NCI-H2196 treated with DMSO at 0.1 percent for 48 hours (cell line): Measurements from ENCODE around the gene PACRG.
"Not testable (repeated sequence)": the region's sequence is repeated elsewhere in the genome, so short reads cannot be mapped to it uniquely, and the experiment has no call there.

Source experiments
- DNase-seq: peaks from one replicate; lab custom pipeline; 2025; ENCODE audit not compliant: unreplicated experiment; lab: John Stamatoyannopoulos, UW

PACRG gene

DNA sequence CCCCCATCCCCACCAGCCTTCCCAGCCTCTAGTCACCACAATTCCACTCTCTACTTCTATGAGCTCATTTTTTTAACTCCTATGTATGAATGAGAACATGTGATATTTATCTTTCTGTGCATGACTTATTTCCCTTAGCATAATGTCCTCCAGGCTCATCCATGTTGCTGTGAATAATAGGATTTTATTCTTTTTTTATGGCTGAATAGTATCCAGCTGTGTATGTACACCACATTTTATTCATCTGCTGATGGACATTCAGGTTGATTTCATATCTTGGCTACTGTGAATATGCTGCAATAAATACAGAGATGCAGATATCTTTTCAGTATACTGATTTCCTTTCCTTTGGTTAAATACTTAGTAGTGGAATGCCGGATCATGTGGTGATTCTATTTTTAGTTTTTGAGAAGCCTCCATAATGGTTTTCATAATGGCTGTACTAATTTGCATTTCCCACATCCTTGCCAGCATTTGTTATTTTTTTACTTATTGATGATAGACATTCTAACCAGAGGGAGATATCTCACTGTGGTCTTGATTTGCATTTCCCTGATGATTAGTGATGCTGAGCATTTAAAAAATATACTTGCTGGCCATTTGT lies 194.9 kb downstream of the PACRG start:
- no peak for DNase-seq

DNA sequence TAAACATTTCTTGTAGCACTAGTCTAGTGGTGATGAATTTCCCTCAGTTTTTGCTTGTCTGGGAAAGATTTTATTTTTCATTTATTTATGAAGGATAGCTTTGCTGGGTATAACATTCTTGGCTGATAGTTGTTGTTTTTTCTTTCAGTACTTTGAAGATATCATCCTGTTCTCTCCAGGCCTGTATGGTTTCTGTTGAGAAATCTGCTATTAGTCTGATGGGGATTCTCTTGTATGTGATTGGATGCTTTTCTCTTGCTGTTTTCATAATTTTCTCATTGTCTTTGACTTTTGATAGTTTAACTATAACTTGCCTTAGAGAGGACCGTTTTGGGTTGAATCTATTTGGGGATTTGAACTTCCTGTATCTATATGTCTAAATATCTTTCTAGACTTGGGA lies 207.1 kb downstream of the PACRG start:
- DNase-seq, result no peak

DNA sequence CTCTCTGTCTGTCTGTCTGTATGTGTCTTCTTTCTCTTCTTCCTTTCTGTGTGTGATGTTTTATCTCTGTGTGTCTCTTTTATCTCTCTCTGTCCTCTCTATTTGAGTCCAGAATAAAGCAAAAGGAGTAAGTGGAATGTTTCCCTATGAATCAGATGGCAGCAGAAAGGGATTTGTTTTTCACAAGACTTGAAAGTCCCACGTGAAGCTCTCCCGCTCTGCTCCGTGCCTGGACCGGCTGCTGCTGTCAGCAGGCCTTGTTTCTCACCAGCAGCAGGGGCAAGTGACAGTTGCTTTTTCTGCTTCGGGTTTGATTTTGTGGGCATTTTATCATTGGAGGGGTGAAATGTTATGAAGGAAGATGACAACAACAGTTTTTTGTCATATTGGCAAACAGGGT lies 212.7 kb downstream of the PACRG start:
- DNase-seq, result no peak

DNA sequence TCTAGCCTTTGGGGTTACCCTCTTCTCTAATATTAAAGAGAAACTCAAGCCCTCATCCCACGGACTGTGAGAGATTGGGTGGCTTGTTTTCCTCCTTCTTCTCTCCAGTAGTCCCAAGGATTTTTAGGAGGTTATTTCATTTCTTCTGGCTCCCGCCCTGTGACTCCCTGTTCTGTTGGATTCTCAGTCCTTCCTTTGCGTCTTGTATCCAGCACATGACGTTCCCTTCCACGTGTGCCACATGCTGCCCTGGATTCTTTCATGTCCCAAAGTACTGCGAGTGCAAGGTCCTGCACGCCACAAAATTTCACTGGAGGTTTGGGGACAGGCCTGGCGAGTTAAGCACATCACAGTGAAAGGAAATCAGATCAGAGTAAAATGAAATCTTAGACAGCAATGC lies 213.4 kb downstream of the PACRG start:
- DNase-seq, result no peak

DNA sequence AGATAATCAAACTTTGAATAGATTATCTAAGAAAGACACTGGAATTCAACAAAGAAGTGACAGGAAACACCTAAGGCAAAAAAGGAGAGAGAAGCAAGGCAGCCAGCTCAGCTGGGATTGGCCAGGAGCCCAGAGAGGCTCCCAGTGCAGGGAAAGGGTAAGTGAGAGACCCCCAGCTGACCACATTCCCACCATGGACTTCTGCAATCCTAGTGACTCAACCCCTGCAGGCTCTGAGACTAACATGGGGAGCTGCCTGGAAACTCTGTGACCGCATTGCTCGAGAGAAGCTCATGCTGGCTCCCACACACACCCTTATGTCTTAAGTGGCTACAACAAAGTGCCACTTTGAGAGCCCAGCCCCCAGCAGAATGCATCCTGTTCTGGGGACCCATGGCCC lies 215.1 kb downstream of the PACRG start:
- DNase-seq, result no peak

DNA sequence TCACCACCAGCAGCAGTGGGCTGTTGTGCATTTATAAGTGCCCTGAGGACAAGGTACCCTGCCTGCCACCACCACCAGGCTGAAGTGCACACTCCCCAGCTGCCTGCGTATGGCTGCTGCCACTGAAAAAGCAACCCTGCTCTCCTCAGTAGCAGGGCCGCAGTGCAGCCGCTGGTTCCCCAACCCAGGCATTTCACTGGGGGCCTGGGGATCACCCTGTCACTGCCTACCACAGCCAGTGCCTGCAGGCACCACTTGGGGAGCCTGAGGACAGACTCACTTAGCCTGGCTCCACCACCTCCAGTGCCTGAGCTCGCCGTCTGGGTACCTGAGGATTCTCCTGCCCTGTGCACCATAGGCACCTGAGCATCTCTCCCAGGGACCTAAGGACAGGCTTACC lies 215.6 kb downstream of the PACRG start:
- DNase-seq, result no peak

DNA sequence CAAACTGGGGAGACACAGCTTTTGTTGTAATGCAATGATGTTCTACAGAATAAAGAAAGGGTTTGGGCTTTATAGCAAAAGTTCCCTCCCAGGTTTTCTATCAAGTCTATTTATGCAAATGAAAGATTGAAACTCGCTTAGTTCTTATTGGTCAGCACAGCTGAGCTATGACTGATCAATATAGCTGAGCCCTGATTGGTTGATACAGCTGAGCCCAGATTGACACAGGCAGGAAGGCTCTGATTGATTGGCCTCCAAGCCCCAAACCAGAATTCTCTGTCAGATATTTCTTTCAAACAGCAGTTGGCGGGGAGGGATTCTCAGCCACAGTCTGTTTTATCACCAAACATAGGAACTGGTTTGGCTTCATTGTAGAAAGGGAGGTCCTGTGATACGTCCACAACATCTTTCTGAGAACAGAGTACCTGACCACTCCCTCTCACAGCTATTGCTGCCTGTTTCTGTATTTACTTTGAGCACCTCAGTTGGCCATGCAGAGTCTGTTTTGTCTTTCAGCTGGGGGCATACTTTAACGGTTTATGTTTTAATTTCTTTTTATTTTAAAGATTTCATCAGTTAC lies 223.5 kb downstream of the PACRG start:
- DNase-seq, result no peak

DNA sequence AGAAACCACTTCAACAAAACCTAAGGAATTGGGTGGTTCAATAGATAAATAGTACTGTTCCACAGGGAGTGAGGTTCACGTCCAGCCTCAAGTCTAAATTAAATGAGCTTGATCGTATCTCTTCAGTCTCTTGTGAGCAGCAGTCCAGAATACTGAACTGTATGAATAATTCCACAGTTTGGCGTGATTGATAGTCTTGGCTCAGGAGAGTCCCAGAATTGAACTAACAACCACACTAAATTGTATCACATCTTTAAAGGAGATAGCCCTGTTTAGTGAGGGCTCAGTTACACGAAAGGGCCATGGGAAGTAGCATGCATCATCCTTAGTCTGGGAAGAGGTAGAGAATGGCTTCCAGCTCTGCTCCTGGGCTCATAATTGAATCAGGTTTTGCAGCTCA lies 224.6 kb downstream of the PACRG start:
- no peak for DNase-seq

DNA sequence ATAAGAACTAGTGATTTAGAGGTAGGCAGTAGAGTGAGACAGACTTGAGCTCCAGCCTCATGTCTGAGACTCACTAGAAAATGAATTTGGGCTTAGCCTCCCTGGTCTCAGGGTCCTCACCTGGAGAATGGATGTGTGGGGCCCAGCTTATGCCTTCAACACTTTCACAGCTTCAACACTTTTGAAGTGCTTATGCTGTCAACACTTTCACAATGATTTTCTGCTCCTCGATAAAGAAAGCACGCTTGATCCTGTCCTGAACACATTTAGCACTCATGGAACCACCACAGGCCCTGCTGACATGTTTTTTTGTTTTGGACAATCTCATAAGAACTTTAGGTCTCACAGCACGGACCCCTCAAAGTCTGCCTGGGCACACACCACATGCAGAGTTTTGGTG lies 229.3 kb downstream of the PACRG start:
- no peak for DNase-seq

DNA sequence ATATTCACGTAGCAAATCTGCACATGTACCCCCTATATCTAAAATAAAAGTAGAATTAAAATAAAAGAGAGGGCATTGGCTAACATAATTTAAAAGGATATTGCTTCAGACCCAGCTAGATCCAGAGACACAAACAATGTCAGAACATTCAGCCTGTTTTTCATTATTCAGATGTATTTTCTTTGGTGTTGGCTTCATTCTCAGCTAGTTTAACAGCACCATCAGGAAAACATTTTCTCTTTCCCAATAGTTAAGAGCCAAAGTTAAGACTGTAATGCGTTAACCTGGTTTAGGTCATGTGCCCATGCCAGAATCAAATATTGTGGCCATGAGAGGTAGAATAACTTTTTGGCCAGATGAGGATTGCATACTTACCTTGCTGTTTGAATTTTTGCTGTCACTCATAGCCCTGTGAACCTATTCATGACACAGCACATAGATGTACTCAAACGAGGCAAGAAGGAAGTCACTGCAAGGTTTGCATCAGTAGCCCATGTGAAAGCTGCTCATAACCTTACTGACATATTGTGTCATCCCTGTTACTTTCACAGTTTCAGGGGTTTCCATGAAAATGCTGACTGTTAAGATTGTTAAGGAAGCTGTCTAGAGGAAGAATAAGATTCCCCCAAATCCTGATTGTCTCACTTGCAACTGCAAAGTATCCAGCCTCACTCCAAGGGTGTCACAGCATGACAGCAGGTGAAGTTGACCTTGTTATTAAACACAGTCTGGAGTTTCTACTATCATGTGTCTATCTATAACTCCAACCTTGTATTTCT lies 233.1 kb downstream of the PACRG start:
- no peak for DNase-seq

DNA sequence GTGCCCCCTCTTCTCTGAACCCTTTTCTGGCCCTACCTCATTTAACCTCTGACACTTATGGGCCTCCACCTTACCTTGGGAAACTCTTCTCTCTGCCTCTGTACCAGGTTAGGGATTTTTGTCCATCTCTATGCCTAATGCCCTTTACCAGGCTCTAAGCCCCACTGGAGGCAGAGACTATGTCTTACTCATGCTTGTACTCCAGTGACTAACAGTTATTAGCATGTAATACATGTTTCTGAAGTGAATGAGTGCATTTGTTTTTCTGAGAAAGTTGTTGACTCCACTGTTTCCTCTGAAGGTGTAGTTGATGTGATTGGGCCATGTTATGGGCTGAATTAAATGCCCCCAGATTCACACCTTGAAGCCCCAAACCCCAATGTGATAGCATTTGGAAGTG lies 234.3 kb downstream of the PACRG start:
- DNase-seq, result no peak

DNA sequence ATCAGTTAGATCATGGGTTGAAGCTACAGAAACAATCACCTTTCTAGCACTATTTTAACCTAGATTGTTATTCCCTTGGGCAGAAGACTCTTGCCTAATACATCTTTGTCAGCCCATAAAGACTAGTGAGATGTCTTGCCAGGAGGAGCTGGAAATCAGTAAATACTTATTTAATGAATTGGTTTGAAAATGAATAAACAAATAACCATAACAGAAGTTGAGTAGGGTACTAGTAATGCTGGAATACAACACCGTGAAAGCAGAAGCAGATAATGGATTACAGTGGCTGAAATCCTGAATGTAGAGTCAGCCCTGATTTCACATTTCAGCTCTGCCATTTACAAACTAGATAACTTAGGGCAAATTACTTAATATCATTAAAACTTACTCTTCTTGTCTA lies 236.1 kb downstream of the PACRG start:
- DNase-seq, result no peak

DNA sequence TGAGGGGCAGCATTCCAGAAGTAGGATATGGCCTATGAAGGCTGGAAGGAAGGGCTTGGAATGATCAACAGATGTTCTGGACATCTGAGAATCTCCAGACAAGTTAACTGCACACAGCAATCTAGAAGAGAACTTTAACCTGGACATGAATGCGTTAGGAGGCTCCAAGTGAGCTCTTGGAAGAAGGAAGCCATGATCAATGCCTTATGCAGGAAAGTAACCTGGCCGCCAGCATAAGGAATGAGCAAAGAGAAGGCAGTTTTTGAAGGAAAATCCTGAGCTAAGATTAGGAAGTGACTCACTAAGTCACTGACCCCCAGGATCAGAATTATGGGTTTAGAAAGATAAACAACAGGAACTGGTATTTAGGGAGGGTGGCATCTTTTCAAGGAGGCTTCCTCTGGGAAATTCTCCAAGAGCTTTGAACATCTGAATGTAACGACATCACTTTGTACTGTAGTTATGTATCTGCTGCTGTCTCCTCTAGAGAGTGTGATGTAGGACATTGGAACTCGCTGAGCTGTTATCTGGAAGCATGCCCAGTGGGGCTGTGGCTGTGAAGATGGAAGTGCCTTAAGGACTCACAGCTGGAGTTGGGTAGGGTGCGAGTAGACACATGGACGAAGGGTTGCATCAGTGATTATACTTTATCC lies 236.8 kb downstream of the PACRG start:
- DNase-seq, result no peak

DNA sequence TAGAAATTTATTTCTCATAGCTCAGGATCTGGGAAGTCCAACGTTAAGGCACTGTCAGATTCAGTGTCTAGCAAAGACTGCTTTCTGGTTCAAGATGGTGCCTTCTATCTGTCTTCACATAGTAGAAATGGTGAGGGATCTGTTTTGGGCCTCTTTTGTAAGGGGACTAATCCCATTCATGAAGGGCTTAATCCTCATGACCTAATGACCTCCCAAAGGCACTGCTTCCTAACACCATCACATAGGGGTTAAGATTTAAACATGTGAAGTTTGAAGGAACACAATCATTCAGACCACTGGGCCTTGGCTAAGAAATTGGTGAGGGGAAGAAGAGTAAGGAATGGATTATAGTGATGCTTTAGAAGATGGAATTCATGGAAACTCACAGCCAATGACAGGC lies 237.6 kb downstream of the PACRG start:
- DNase-seq, result no peak

DNA sequence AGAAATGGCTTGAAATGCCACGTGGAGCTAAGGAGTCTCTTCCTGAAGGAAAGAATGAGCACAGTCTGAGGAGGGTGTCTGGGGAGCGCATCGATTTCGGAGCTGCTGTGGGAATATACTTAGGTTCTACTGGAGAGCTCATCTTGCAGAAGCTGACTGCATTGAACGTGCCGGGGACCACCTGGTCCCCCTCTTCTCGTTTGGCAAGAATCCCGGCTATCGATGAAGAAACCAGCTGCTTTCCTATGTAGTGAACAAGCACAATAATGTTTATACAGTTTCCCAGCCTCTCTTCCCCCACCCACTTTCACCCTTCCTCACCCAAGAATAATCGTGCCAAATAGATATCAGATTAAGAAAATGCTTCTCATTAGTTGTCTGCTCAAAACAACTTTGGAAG lies 242.5 kb downstream of the PACRG start:
- DNase-seq, result no peak

DNA sequence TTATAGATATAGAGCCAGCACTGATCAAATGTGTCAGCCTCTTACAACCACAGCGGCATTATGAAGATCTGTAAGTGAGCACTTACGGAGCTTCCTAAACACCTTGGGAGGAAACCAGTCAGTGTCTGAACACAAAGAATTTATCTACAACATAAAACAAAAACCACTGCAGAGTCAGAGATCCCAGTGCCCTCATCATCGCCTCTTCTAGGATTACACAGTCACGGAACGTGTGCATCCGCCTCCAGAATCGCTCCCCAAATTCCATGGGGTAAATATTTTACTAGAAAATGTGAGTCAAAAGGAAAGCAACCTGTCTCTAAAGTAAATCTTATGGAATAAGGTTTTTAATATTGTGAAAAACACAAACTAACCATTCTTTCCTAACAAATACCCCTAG lies 243.6 kb downstream of the PACRG start:
- DNase-seq, result no peak

DNA sequence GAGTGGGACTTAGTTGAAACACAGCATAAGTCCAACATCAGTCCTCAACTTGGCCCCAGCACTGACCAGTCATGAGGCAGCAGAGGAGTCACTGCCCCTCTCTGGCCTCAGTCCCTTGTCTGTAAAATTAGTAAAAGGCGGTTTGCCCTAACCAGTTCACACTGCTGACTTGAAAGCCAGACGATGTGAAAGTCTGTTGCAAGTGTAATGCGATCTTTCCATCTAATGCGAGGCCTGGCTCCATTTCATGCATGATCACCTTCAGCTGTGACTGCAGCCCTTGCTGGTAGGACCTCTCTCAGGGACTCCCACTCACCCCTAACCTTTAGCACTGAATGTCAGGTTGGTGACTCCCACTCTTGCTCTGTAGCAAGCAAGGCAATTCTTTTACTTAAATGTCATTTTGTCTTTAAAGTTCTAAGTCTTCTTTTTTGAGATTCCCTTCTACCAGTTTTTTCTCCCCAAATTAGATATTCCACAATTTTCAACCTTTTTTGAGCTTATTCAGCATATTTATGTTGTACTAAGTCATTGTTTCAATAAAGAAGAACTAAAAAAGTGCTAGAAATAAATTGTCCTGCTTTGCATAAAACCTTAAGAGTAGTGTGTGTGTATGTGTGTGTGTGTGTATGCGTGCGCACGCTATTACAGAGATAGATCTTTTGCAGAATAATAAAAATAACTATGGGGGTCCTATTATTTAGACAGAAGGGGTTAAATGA lies 245.5 kb downstream of the PACRG start:
- DNase-seq, result no peak

DNA sequence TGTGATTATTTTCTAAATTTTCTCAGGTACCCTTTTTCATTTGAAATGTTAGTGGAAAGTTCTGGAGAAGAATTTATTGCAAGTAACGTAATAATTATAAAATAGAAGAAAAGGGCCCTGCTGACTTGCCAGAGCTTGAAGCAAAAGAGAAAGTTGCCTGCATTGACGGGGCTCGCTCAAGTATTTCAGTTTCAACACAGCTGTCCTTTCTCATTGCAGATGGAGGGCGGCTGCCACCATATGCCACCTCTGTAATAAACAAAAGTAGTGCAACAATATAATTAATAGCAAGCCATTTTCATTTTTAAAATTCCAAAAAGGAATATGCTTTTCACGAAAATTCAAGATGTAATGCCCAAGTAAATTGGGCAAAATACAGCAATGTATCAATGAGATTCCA lies 246.2 kb downstream of the PACRG start:
- no peak for DNase-seq

DNA sequence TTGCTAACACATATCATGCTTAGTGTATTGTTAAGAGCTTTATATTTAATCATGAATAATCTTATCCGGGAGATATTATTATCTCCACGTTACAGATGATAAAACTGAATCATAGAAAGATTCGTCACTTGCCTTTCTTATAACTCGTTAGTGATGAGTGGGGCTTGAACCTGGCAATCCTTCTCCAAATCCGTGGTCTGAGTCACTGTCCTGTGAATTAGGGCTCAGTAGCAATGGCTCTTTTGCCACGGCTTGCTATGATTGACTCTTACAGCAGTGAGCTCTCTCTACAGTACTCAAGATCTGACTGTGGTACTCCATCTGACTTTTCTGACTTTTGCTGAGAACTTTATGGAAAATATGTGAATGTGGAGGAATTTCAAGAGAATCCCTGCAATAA lies 246.9 kb downstream of the PACRG start:
- DNase-seq, result no peak

DNA sequence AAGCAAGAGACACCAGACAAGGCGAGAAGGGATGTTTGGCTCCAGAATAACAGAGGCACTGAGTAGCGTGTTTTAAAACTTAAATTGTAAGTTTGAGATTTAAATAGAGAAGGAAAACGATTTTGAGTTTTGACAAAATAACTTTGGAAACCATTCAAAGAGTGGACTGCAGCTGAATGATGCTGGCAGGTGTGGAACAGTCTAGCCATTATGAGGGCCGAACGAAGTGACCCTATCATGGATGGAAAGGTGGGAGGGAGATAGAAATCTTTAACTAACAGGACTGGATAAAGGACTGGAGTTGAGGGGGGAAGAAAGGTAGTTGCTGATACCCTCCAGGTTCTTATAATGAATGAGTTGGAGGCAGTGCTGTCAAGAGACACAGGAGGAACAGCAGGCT lies 248.4 kb downstream of the PACRG start:
- DNase-seq, result no peak

DNA sequence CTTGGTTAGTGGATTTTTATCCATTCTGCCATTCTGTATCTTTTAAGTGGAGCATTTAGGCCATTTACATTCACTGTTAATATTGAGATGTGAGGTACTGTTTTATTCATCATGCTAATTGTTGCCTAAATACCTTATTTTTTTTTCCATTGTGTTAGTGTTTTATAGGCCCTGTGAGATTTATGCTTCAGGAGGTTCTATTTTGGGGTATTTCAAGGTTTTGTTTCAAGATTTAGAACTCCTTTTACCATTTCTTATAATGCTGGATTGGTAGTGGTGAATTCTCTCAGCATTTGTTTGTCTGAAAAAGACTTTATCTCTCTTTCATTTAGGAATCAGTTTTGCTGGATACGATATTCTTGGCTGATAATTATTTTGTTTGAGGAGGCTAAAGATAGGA lies 255.5 kb downstream of the PACRG start:
- not testable (repeated sequence) for DNase-seq

DNA sequence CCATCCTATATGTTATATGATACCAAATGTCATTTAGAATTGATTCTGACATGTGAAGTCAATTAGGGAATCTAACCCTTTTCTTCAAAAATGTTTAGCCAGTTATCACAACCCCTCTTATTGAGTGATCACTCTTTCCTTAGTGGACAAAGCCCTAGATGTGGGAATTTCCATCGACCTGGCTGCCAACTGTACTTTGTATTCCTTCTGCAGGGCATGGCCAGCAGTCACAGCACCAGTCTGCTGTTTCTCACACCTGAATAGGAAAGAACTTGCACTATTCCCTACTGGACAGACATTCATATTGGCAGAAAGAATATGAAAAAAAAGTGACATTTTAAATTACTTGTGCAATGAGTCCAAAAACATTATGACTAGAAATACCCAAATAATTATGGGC lies 271.0 kb downstream of the PACRG start:
- no peak for DNase-seq
